ENCODE data around the gene MAD2L2.

Gene MAD2L2

GRCh38 chr1:11693024-11693590 lies 12.2 kb upstream of the MAD2L2 start:
- peak; percentile 91 for DNase-seq (ENCODE audit: low spot score)
- CTCF ChIA-PET = interaction anchor here (2.5 kb wide), 1 partner anchor 29 kb away, joined by 8 read pairs; the partner anchor contains the start of gene FBXO6
- TF ChIP-seq CTCF (conservative IDR thresholded peaks at IDR 0.05; ENCODE audit: low read depth) = no peak
- POLR2A ChIA-PET (ENCODE audit: low non-redundant PET) = no interaction called here
- peak overlapping the region; percentile 50; the same call in 1 of the 2 replicates for H3K27ac ChIP-seq

GRCh38 chr1:11691928-11692711 lies 11.2 kb upstream of the MAD2L2 start:
- H3K27ac ChIP-seq = no peak overlapping the region
- no peak for DNase-seq (ENCODE audit: low spot score)
- no peak for TF ChIP-seq CTCF (conservative IDR thresholded peaks at IDR 0.05; ENCODE audit: low read depth)
- ChIA-PET CTCF (interaction anchor here (0.6 kb wide), 1 partner anchor 9 kb away, joined by 3 read pairs; no protein-coding TSS in a partner anchor), POLR2A (ENCODE audit: low non-redundant PET) (no interaction called here)

DNA sequence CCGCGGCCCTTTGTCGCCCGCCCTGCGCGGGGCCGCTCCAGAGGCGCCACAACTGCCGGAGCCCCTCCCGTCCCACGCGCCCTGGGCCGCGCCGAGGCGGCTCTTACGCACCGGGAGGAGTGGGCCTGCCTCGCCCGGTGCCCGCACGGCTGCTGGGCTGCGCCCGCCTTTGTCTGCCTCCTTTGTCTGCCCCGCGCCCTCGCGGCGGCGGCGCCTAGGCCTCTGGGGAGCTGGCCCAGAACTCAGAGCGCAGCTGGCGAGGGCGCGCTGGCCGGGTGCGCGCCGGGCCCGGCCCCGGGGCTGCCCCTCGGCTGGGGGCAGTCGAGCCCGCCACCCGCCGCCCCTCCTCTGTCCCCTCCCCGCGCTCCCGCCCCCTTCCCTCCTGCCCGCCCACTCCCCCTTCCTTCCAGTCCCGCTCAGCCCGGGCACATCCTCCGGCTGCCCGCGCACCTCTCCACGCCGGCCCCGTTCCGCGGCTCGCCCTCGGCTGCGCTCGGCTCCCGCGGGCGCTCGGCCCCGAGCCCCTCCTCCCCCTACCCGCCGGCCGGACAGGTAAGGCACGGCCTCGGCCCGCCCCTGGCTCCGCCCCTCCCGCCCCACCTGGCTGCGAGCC lies 10.5 kb upstream of the MAD2L2 start, which contains the start of gene DRAXIN:
DRAXIN (plus strand) TSS at position 409 of the 613 bp plus-strand sequence. CDS start 14,549 bp downstream, outside the sequence.
- ChIA-PET POLR2A (ENCODE audit: low non-redundant PET) (no interaction called here), CTCF (interaction anchor here (0.6 to 1.2 kb wide), 3 partner anchors 10 to 29 kb away, joined by 3 read pairs; no protein-coding TSS in a partner anchor)
- TF ChIP-seq CTCF (conservative IDR thresholded peaks at IDR 0.05; ENCODE audit: low read depth) = no peak
- no peak for DNase-seq (ENCODE audit: low spot score)
- H3K27ac ChIP-seq = no peak within 1 kb of the TSS

- ChIA-PET CTCF (interaction anchor here (0.6 to 1.2 kb wide), 5 partner anchors 20 to 320 kb away, joined by 3 to 5 read pairs (median 3); partner anchors contain the start of gene FBXO6), POLR2A (ENCODE audit: low non-redundant PET) (no interaction called here)
- H3K27ac ChIP-seq = no peak overlapping the region
- DNase-seq (ENCODE audit: low spot score) = no peak
- no peak for TF ChIP-seq CTCF (conservative IDR thresholded peaks at IDR 0.05; ENCODE audit: low read depth)
Measured at GRCh38 chr1:11690397-11691301, 9.7 kb upstream of the MAD2L2 start.

- no peak for DNase-seq (ENCODE audit: low spot score)
- no peak overlapping the region for H3K27ac ChIP-seq
- no peak for TF ChIP-seq CTCF (conservative IDR thresholded peaks at IDR 0.05; ENCODE audit: low read depth)
- ChIA-PET POLR2A (ENCODE audit: low non-redundant PET) (no interaction called here), CTCF (no interaction called here)
Measured at GRCh38 chr1:11688506-11688905, 7.6 kb upstream of the MAD2L2 start.

All from RWPE1 (cell line).